Gastroesophageal sphincter (tissue), 4 donors: ENCODE measurements around the gene TCERG1. TPM values are rescaled to one million over a fixed set of nuclear protein-coding genes. Genes with fewer than 3 reads are reported as not detected.

Experiments used
- ATAC-seq: fragments of 150-250 bp; one replicate; pipeline ENCODE4 v1.9.1; 2016; ENCODE audit warnings: mild to moderate bottlenecking, moderate library complexity
- H3K27ac ChIP-seq, 4 donors: fragments of 200-600 bp; sonication (generic) in 3 of 4; 1 replicate in 3 of 4; 2 replicates in 1 of 4; pipeline ENCODE4 v1.5.1; 2016 to 2019
- H3K27me3 ChIP-seq: fragments of 200-600 bp; sonication (generic); one replicate; pipeline ENCODE4 v1.5.1; 2019
- H3K36me3 ChIP-seq, 2 donors: fragments of 200-600 bp; sonication (generic); one replicate each; pipeline ENCODE4 v1.5.1; 2019; ENCODE audit warnings: control low read depth in 1 of 2
- H3K4me1 ChIP-seq, 3 donors: fragments of 200-600 bp; sonication (generic); 1 replicate in 2 of 3; 2 replicates in 1 of 3; pipeline ENCODE4 v1.5.1; 2016 to 2019; ENCODE audit warnings: control low read depth in 2 of 3
- H3K4me3 ChIP-seq, 2 donors: fragments of 200-600 bp; sonication (generic); one replicate each; pipeline ENCODE4 v1.5.1; 2019; ENCODE audit warnings: mild to moderate bottlenecking in 1 of 2, moderate library complexity in 1 of 2
- H3K9me3 ChIP-seq, 3 donors: fragments of 200-600 bp; sonication (generic); one replicate each; pipeline ENCODE4 v1.5.1; 2017 to 2019; ENCODE audit warnings: control low read depth in 2 of 3
- CTCF ChIP-seq, 4 experiments: fragments of 200-600 bp in 2 of 4; fragments of 450-650 bp in 2 of 4; sonication (generic) in 1 of 4; IDR thresholded peaks; one replicate each; pipeline ENCODE4 v1.5.1; 2017 to 2019; ENCODE audit warnings: antibody characterized with exemption in 4 of 4, mild to moderate bottlenecking in 2 of 4, moderate library complexity in 2 of 4
- EP300 ChIP-seq: sonication (generic); formaldehyde crosslinking; IDR thresholded peaks from one replicate; pipeline ENCODE4 v1.6.1; 2017; ENCODE audit warnings: antibody characterized with exemption, mild to moderate bottlenecking
- POLR2A ChIP-seq, 2 donors: fragments of 450-650 bp; IDR thresholded peaks; one replicate each; pipeline ENCODE4 v1.6.1; 2017; ENCODE audit warnings: antibody characterized with exemption in 2 of 2, mild to moderate bottlenecking in 2 of 2, moderate library complexity in 1 of 2
- POLR2AphosphoS5 ChIP-seq: sonication (generic); formaldehyde crosslinking; IDR thresholded peaks from one replicate; pipeline ENCODE4 v1.6.1; 2017; ENCODE audit warnings: antibody characterized with exemption
- WGBS, 2 donors: methylation state at CpG; one replicate each; pipeline ENCODE4 v1.1.5; 2018; ENCODE audit warnings: low coverage in 1 of 2; 5-methylcytosine and 5-hydroxymethylcytosine counted together
- total RNA-seq, 4 donors: library from RNA; depleted of rRNA; stranded (reverse); fragments of >200 nt; gene quantifications; one replicate each; pipeline ENCODE4 v1.1.0, GENCODE V29; 2016

TCERG1 gene
- total RNA-seq, 4 donors from 2014 or later = 19.8 to 66.9 (median 41.2) TPM

GRCh38 chr5:146475190-146475780, 28.2 kb downstream of the TCERG1 start:
- Histone ChIP-seq H3K9me3 (no peaks in the 10 kb centered on the region), H3K36me3 (peaks cover 9 to 97% of the 10 kb centered on the region in 2 donors), H3K4me3 (no peak overlapping the region), H3K4me1 (no peaks in the 10 kb centered on the region), H3K27me3 (no peaks in the 10 kb centered on the region), H3K27ac (no peak overlapping the region)
- no peak for TF ChIP-seq EP300
- TF ChIP-seq POLR2AphosphoS5 = no peak
- no peak for TF ChIP-seq CTCF (IDR thresholded peaks at IDR 0.05)
- no peak for TF ChIP-seq POLR2A (IDR thresholded peaks at IDR 0.05)
- 67 to 73% methylated on average over 4 of the region's 4 CpGs for WGBS, 2 donors
- ATAC-seq = no peak

GRCh38 chr5:146475906-146476305, 28.8 kb downstream of the TCERG1 start:
- H3K4me3 ChIP-seq = no peak overlapping the region
- H3K27me3 ChIP-seq = no peaks in the 10 kb centered on the region
- TF ChIP-seq POLR2A (IDR thresholded peaks at IDR 0.05) (no peak), CTCF (IDR thresholded peaks at IDR 0.05) (no peak), EP300 (no peak), POLR2AphosphoS5 (no peak)
- no peak for ATAC-seq
- no peaks in the 10 kb centered on the region for H3K4me1 ChIP-seq
- 100% methylated on average over 1 of the region's 1 CpG for WGBS, 2 donors
- no peaks in the 10 kb centered on the region for H3K9me3 ChIP-seq
- H3K27ac ChIP-seq = no peak overlapping the region
- peaks cover 9 to 97% of the 10 kb centered on the region in 2 donors for H3K36me3 ChIP-seq

DNA sequence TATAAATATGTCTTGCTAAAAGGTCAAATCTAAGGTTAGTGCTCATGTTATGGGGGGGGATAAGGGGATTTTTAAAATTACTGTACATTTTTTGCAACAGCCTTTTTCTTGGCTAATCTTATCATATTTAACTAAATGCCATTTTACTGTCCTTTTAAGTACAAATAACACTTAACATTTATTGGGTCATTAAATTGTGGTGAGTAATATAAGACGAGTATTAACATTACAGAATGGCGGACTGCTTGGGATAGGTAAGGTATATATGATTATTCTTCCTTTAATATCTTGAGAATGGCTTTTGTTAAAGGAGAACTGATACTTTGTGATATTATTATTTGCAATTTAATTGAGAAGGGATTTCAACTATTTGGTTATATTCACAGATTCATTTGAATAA, 35.6 kb downstream of the TCERG1 start:
- ATAC-seq = no peak
- peaks cover 0 to 93% of the 10 kb centered on the region in 2 donors for H3K36me3 ChIP-seq
- WGBS, 2 donors = 87 to 88% methylated on average over 2 of the region's 2 CpGs
- no peak overlapping the region for H3K27ac ChIP-seq
- no peaks in the 10 kb centered on the region for H3K4me1 ChIP-seq
- TF ChIP-seq CTCF (IDR thresholded peaks at IDR 0.05) (no peak), POLR2AphosphoS5 (no peak), EP300 (no peak), POLR2A (IDR thresholded peaks at IDR 0.05) (no peak)
- H3K4me3 ChIP-seq = no peak overlapping the region
- no peaks in the 10 kb centered on the region for H3K27me3 ChIP-seq
- H3K9me3 ChIP-seq = no peaks in the 10 kb centered on the region

GRCh38 chr5:146484714-146485391, 37.7 kb downstream of the TCERG1 start:
- H3K9me3 ChIP-seq = no peaks in the 10 kb centered on the region
- peaks cover 0 to under 1% (median 0%) of the 10 kb centered on the region in 3 donors for H3K4me1 ChIP-seq
- ATAC-seq = no peak
- H3K4me3 ChIP-seq = no peak overlapping the region
- no peak overlapping the region for H3K27ac ChIP-seq
- H3K27me3 ChIP-seq = no peaks in the 10 kb centered on the region
- H3K36me3 ChIP-seq = peaks cover 0 to 75% of the 10 kb centered on the region in 2 donors
- no peak for TF ChIP-seq EP300

GRCh38 chr5:146490089-146490843, 43.1 kb downstream of the TCERG1 start:
- peaks cover 0 to 39% of the 10 kb centered on the region in 2 donors for H3K36me3 ChIP-seq
- no peaks in the 10 kb centered on the region for H3K27me3 ChIP-seq
- H3K9me3 ChIP-seq = no peaks in the 10 kb centered on the region
- no peak overlapping the region for H3K4me3 ChIP-seq
- WGBS, 2 donors = 48 to 71% methylated on average over 3 of the region's 3 CpGs
- no peak overlapping the region for H3K27ac ChIP-seq
- H3K4me1 ChIP-seq = peaks cover 0 to 7% (median 0%) of the 10 kb centered on the region in 3 donors
- no peak for TF ChIP-seq CTCF (IDR thresholded peaks at IDR 0.05)
- TF ChIP-seq POLR2AphosphoS5 = no peak
- no peak for TF ChIP-seq EP300
- no peak for TF ChIP-seq POLR2A (IDR thresholded peaks at IDR 0.05)
- ATAC-seq = no peak
